Effector CD8-positive, alpha-beta T cell (primary cell): ENCODE measurements around the gene FAM228A.
"Not testable (repeated sequence)": the region's sequence is repeated elsewhere in the genome, so short reads cannot be mapped to it uniquely, and the experiment has no call there.

ENCODE experiments used
- DNase-seq: peaks from one replicate; lab custom pipeline; 2025; lab: John Stamatoyannopoulos, UW
- total RNA-seq, 4 experiments: gene quantifications; one replicate each; lab custom pipeline; 2026; lab: John Stamatoyannopoulos, UW

FAM228A gene
- total RNA-seq, result 0 to 0.44 (median 0.09) reads per million in 4 experiments

GRCh38 chr2:24174851-24175277 is at the start of gene FAM228A:
FAM228A (plus strand) TSS chr2:24175053; CDS start chr2:24175481, 428 bp downstream.
- DNase-seq, result no peak

- DNase-seq, result no peak
Observed at GRCh38 chr2:24125956-24126355, 48.9 kb upstream of the FAM228A start.

GRCh38 chr2:24132543-24132942 is 42.3 kb upstream of the FAM228A start:
- DNase-seq, result no peak

GRCh38 chr2:24140305-24140704 is 34.5 kb upstream of the FAM228A start:
- DNase-seq, result not testable (repeated sequence)

- DNase-seq, result no peak
Observed at GRCh38 chr2:24147364-24147763, 27.5 kb upstream of the FAM228A start.

- no peak for DNase-seq
Observed at GRCh38 chr2:24152413-24153197, 22.2 kb upstream of the FAM228A start.

- no peak for DNase-seq
Observed at GRCh38 chr2:24153478-24153877, 21.4 kb upstream of the FAM228A start.

GRCh38 chr2:24158131-24158530 is 16.7 kb upstream of the FAM228A start:
- DNase-seq, result no peak

GRCh38 chr2:24159708-24160107 is 15.1 kb upstream of the FAM228A start:
- DNase-seq, result no peak

GRCh38 chr2:24160761-24161160 is 14.1 kb upstream of the FAM228A start:
- no peak for DNase-seq

- DNase-seq, result no peak
Observed at GRCh38 chr2:24162494-24162893, 12.4 kb upstream of the FAM228A start.

GRCh38 chr2:24163186-24163585 is 11.7 kb upstream of the FAM228A start:
- DNase-seq, result no peak

GRCh38 chr2:24163601-24164000 is 11.3 kb upstream of the FAM228A start:
- no peak for DNase-seq

- peak; percentile 25 for DNase-seq
Observed at GRCh38 chr2:24164416-24164973, 10.4 kb upstream of the FAM228A start.

- DNase-seq, result no peak
Observed at GRCh38 chr2:24169023-24169422, 5.8 kb upstream of the FAM228A start.

- DNase-seq, result no peak
Observed at GRCh38 chr2:24175631-24176187, 856 bp downstream of the FAM228A start.

GRCh38 chr2:24176326-24176725 is 1.5 kb downstream of the FAM228A start:
- DNase-seq, result no peak

GRCh38 chr2:24179683-24180082 is 4.8 kb downstream of the FAM228A start:
- no peak for DNase-seq

GRCh38 chr2:24181849-24182248 is 7.0 kb downstream of the FAM228A start:
- no peak for DNase-seq

GRCh38 chr2:24182507-24182906 is 7.7 kb downstream of the FAM228A start:
- no peak for DNase-seq

- no peak for DNase-seq
Observed at GRCh38 chr2:24183366-24184069, 8.7 kb downstream of the FAM228A start.

GRCh38 chr2:24189551-24189950 is 14.7 kb downstream of the FAM228A start:
- DNase-seq, result no peak

GRCh38 chr2:24190503-24190902 is 15.7 kb downstream of the FAM228A start:
- no peak for DNase-seq
